GM19438 (cell line): ENCODE measurements around the gene BLVRB.

Source experiments
- ATAC-seq: cut with Tn5 transposase; IDR thresholded peaks from one replicate; pipeline ENCODE4 v1.9.1; 2021; ENCODE audit warnings: low read depth; ENCODE audit not compliant: unreplicated experiment

Gene BLVRB

GRCh38 chr19:40424637-40425449 lies 40.7 kb downstream of the BLVRB start:
- ATAC-seq, result no peak

GRCh38 chr19:40423938-40424337 lies 41.6 kb downstream of the BLVRB start:
- ATAC-seq, result no peak

GRCh38 chr19:40422748-40423566 lies 42.6 kb downstream of the BLVRB start:
- ATAC-seq, result no peak

- ATAC-seq, result no peak
These were observed 43.4 kb downstream of the BLVRB start for GRCh38 chr19:40421993-40422747.

GRCh38 chr19:40420766-40421765 lies 44.5 kb downstream of the BLVRB start:
- peak; percentile 37 for ATAC-seq

- no peak for ATAC-seq
These were observed 45.1 kb downstream of the BLVRB start for GRCh38 chr19:40420451-40420765.

GRCh38 chr19:40419780-40420179 lies 45.8 kb downstream of the BLVRB start:
- ATAC-seq, result no peak

- no peak for ATAC-seq
These were observed 46.4 kb downstream of the BLVRB start for GRCh38 chr19:40419066-40419612.

- ATAC-seq, result no peak
These were observed 47.5 kb downstream of the BLVRB start for GRCh38 chr19:40418040-40418439.

GRCh38 chr19:40417643-40417981 lies 47.9 kb downstream of the BLVRB start:
- ATAC-seq, result no peak

- ATAC-seq, result no peak
These were observed 48.5 kb downstream of the BLVRB start for GRCh38 chr19:40416918-40417642.

- no peak for ATAC-seq
These were observed 49.8 kb downstream of the BLVRB start for GRCh38 chr19:40415768-40416167.

- ATAC-seq, result no peak
These were observed 50.7 kb downstream of the BLVRB start for GRCh38 chr19:40414542-40415535.

GRCh38 chr19:40413291-40413845 lies 52.2 kb downstream of the BLVRB start, which contains the start of gene PRX:
TSS of gene PRX (minus strand) at chr19:40413378. CDS start at chr19:40407932, 5,446 bp downstream.
- no peak for ATAC-seq

GRCh38 chr19:40412866-40413265 lies 52.7 kb downstream of the BLVRB start:
- ATAC-seq, result no peak

- ATAC-seq, result no peak
These were observed 53.5 kb downstream of the BLVRB start for GRCh38 chr19:40411958-40412499.

- no peak for ATAC-seq
These were observed 54.3 kb downstream of the BLVRB start for GRCh38 chr19:40411125-40411842.
